Measurements from ENCODE around the gene CES3. TPM values are rescaled to one million over a fixed set of nuclear protein-coding genes. Genes with fewer than 3 reads are reported as not detected.
"Not testable (repeated sequence)": the region's sequence is repeated elsewhere in the genome, so short reads cannot be mapped to it uniquely, and the experiment has no call there.

The CES3 gene
- total RNA-seq, 1 experiment from 2014 or later: 1.9 TPM

- H3K4me3 ChIP-seq: peak overlapping the region; percentile 38
- peak; percentile 33 for DNase-seq
These were observed 36.3 kb upstream of the CES3 start for GRCh38 chr16:66924527-66925321.

GRCh38 chr16:66925322-66925840 is 35.7 kb upstream of the CES3 start, which contains the start of gene RRAD:
Gene RRAD, minus strand, starts transcription at chr16:66925535. Its CDS starts 356 bp downstream, at chr16:66925179.
- DNase-seq: peak; percentile 56
- no peaks in the 10 kb centered on the region for H3K9me3 ChIP-seq
- H3K4me3 ChIP-seq: peak within 1 kb of the TSS; percentile 38
- H3K27me3 ChIP-seq: no peaks in the 10 kb centered on the region
- H3K36me3 ChIP-seq: no peaks in the 10 kb centered on the region

More at GRCh38 chr16:66924527-66925321, 36.3 kb upstream of the CES3 start:
- Histone ChIP-seq H3K36me3 (no peaks in the 10 kb centered on the region), H3K9me3 (no peaks in the 10 kb centered on the region), H3K27me3 (no peaks in the 10 kb centered on the region)

- no peaks in the 10 kb centered on the region for H3K36me3 ChIP-seq
- DNase-seq: peak; percentile 72
- no peaks in the 10 kb centered on the region for H3K27me3 ChIP-seq
- no peaks in the 10 kb centered on the region for H3K9me3 ChIP-seq
- no peak overlapping the region for H3K4me3 ChIP-seq
These were observed 34.7 kb upstream of the CES3 start for GRCh38 chr16:66926171-66926947.

GRCh38 chr16:66926961-66927436 is 34.1 kb upstream of the CES3 start:
- no peaks in the 10 kb centered on the region for H3K27me3 ChIP-seq
- H3K4me3 ChIP-seq: no peak overlapping the region
- H3K36me3 ChIP-seq: no peaks in the 10 kb centered on the region

GRCh38 chr16:66927918-66928649 is 33.0 kb upstream of the CES3 start:
- Histone ChIP-seq H3K9me3 (no peaks in the 10 kb centered on the region), H3K27me3 (no peaks in the 10 kb centered on the region), H3K4me3 (no peak overlapping the region), H3K36me3 (no peaks in the 10 kb centered on the region)
- peak; percentile 70 for DNase-seq

More at GRCh38 chr16:66926961-66927436, 34.1 kb upstream of the CES3 start:
- no peaks in the 10 kb centered on the region for H3K9me3 ChIP-seq
- DNase-seq: peak; percentile 93

- DNase-seq: peak; percentile 48
- Histone ChIP-seq H3K4me3 (no peak overlapping the region), H3K9me3 (no peaks in the 10 kb centered on the region), H3K27me3 (no peaks in the 10 kb centered on the region), H3K36me3 (no peaks in the 10 kb centered on the region)
These were observed 32.2 kb upstream of the CES3 start for GRCh38 chr16:66928702-66929388.

- no peaks in the 10 kb centered on the region for H3K27me3 ChIP-seq
- H3K36me3 ChIP-seq: no peaks in the 10 kb centered on the region
- H3K9me3 ChIP-seq: no peaks in the 10 kb centered on the region
- DNase-seq: no peak
- no peak overlapping the region for H3K4me3 ChIP-seq
These were observed 30.9 kb upstream of the CES3 start for GRCh38 chr16:66930189-66930588.

GRCh38 chr16:66931665-66932064 is 29.4 kb upstream of the CES3 start:
- no peaks in the 10 kb centered on the region for H3K27me3 ChIP-seq
- H3K9me3 ChIP-seq: no peaks in the 10 kb centered on the region
- H3K36me3 ChIP-seq: no peaks in the 10 kb centered on the region; the same call in 1 of the 2 replicates
- no peak overlapping the region for H3K4me3 ChIP-seq
- no peak for DNase-seq

- no peak for DNase-seq
- Histone ChIP-seq H3K36me3 (no peaks in the 10 kb centered on the region; the same call in 1 of the 2 replicates), H3K9me3 (no peaks in the 10 kb centered on the region), H3K4me3 (no peak overlapping the region), H3K27me3 (no peaks in the 10 kb centered on the region)
These were observed 29.0 kb upstream of the CES3 start for GRCh38 chr16:66932076-66932475.

- no peaks in the 10 kb centered on the region for H3K27me3 ChIP-seq
- H3K36me3 ChIP-seq: no peaks in the 10 kb centered on the region; the same call in 1 of the 2 replicates
- no peak for DNase-seq
- peak overlapping the region; percentile 87 for H3K4me3 ChIP-seq
- no peaks in the 10 kb centered on the region for H3K9me3 ChIP-seq
These were observed 27.3 kb upstream of the CES3 start for GRCh38 chr16:66933776-66934137.

GRCh38 chr16:66934138-66934838 is 26.8 kb upstream of the CES3 start, which contains the start of gene CIAO2B:
Gene CIAO2B, minus strand, starts transcription at chr16:66934402. Its CDS starts 38 bp downstream, at chr16:66934364.
- Histone ChIP-seq H3K36me3 (no peaks in the 10 kb centered on the region; the same call in 1 of the 2 replicates), H3K9me3 (no peaks in the 10 kb centered on the region), H3K4me3 (peak within 1 kb of the TSS; percentile 87), H3K27me3 (no peaks in the 10 kb centered on the region)
- peak; percentile 79 for DNase-seq

- not testable (repeated sequence) for H3K27me3 ChIP-seq, H3K36me3 ChIP-seq, DNase-seq, H3K9me3 ChIP-seq
- peak overlapping the region; percentile 87 for H3K4me3 ChIP-seq
These were observed 26.2 kb upstream of the CES3 start for GRCh38 chr16:66934839-66935313.

GRCh38 chr16:66935314-66936011 is 25.6 kb upstream of the CES3 start, which contains the start of gene CES2:
Gene CES2, plus strand, starts transcription at chr16:66935516. Its CDS starts 120 bp downstream, at chr16:66935636.
- peak; percentile 81 for DNase-seq
- no peaks in the 10 kb centered on the region for H3K27me3 ChIP-seq
- H3K9me3 ChIP-seq: no peaks in the 10 kb centered on the region
- peak within 1 kb of the TSS; percentile 87 for H3K4me3 ChIP-seq
- H3K36me3 ChIP-seq: no peaks in the 10 kb centered on the region; the same call in none of the 2 replicates

- no peaks in the 10 kb centered on the region; the same call in none of the 2 replicates for H3K36me3 ChIP-seq
These were observed 24.6 kb upstream of the CES3 start for GRCh38 chr16:66936462-66936861.

More at GRCh38 chr16:66936462-66936861, 24.6 kb upstream of the CES3 start:
- no peak for DNase-seq
- H3K9me3 ChIP-seq: no peaks in the 10 kb centered on the region
- H3K4me3 ChIP-seq: no peak overlapping the region
- no peaks in the 10 kb centered on the region for H3K27me3 ChIP-seq

All from MG63 (cell line).